Measurements from ENCODE around the gene LMNTD2.
A peak's percentile ranks its signal among the peaks of the same experiment; 100 is the strongest.
"Not testable (repeated sequence)": the region's sequence is repeated elsewhere in the genome, so short reads cannot be mapped to it uniquely, and the experiment has no call there.

The LMNTD2 gene

GRCh38 chr11:589798-590197, 29.3 kb upstream of the LMNTD2 start:
- no peak for DNase-seq (ENCODE audit: insufficient read length, low spot score)
- FAIRE-seq, result no peak

- DNase-seq (ENCODE audit: insufficient read length, low spot score) (peak; percentile 43), FAIRE-seq (no peak)
Measured at GRCh38 chr11:587978-588380, 27.4 kb upstream of the LMNTD2 start.

DNA sequence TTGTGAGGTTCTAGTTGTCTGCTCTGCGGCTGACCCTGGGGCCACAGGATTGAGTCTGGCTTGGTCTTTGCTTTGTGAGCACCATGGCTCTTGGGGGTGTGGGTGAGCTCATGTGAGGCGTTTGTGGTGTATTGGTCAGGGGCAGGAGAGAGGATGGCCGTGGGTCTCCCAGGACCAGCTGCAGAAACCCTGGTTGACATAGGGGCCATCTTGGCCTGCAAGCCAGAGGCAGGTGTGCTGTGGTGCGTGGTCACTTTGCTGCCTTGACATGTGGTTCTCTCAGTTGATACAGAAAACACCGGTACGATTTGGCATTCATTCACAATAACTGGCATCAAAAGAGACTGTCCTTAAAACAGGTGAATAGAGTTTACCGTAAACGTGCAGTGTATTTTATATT, 27.0 kb upstream of the LMNTD2 start:
- no peak for FAIRE-seq
- DNase-seq (ENCODE audit: insufficient read length, low spot score), result no peak

DNA sequence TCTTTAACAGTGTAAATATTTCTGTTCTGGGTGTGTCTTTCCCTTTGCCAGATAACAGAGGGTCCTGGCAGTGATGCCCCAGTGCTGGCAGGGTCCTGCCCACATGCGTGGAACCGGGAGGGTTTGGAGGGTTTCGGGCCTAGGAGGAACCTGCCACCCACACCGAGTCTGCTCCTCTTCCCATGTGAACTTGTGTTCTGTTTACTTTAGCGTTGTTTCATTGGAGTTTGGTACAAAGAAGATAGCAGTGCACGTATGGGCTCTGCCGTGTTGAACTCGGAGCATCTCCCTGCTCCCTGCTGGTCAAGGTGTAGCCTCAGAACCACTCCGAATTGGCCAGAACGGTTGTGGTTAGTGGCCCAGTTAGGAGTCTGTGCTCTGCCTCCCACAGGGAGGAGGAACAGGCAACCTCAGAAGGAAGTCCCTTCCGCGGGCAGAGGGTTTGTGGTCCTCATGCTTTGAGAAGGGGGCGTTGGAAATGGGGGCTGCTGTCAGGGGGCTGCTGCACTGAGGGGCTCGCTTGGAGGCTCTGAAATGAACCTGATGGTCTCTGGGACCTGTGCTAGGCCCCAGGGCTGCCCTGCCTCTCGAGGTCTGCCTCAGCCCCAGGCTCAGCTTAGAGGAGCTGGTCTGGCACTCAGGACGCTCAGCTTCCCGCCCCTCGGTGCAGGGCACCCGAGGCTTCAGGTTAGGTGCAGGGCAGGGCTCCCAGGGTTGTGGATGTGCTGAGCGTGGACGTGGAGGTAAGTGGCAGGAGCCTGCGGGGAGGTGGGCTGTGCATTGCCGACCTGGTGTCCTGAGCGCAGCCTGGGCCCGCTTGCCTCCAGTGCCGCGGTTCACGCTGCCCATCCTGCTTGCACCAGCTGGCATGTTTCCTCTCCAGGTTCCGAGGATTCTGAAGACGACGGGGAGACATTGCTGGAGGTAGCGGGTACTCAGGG, 26.1 kb upstream of the LMNTD2 start:
- FAIRE-seq, result no peak
- DNase-seq (ENCODE audit: insufficient read length, low spot score), result no peak

DNA sequence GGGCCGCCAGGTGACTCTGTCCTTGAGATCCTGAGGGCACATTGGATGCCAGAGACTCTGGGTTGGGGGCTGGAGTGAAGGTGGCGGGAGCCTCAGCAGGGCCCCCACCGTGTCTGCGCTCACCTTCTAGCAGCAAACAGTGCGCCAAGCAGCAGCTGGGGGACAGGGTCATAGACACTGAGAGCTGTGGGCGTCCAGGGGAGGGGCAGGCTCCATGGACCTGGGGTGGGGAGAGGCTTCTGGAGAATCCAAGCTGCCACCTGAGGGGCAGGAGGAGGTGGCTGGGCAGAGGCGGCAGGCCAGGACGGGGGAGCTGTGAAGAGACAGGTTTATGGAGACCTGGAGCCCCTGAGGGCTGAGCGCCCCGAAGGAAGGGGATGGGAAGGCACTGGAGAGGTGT, 23.7 kb upstream of the LMNTD2 start:
- DNase-seq (ENCODE audit: insufficient read length, low spot score), result no peak
- no peak for FAIRE-seq

DNA sequence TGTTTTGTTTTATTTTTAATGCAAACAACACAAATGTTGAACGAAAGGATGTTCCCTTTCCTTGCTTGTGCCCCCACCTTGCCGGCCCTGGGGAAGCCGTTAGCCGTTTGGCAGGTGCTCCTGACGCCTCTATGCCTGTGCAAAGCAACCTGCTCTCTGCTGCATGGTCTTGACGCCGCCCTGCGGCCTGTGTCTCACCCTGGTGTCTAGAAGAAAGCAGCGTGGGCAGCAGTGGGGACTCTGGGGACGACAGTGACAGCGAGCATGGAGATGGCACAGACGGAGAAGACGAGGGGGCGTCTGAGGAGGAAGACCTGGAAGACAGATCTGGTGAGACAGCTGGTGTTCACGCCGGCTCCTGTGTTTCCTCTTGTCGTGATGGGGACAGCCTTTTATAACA, 21.2 kb upstream of the LMNTD2 start:
- DNase-seq (ENCODE audit: insufficient read length, low spot score), result no peak
- no peak for FAIRE-seq

GRCh38 chr11:581342-581741, 20.8 kb upstream of the LMNTD2 start:
- FAIRE-seq (no peak), DNase-seq (ENCODE audit: insufficient read length, low spot score) (no peak)

- DNase-seq (ENCODE audit: insufficient read length, low spot score) (no peak), FAIRE-seq (no peak)
Measured at GRCh38 chr11:579830-580601, 19.5 kb upstream of the LMNTD2 start.

- DNase-seq (ENCODE audit: insufficient read length, low spot score) (no peak), FAIRE-seq (no peak)
Measured at GRCh38 chr11:578276-579035, 17.9 kb upstream of the LMNTD2 start.

DNA sequence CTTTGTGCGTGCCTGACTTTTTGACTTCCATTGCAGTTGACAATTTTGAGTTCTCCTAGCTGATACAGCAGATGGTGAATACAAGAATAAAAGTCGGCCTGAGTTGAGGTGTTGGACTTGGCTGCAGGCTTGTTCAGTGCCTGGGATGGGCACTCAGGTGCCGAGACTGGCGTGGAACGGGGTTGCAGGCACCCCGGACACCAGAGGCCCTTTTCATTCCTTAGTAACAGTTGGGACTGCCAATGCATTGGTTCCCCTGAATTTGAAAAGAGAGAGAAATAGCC, 17.0 kb upstream of the LMNTD2 start:
- FAIRE-seq (no peak), DNase-seq (ENCODE audit: insufficient read length, low spot score) (no peak)

GRCh38 chr11:576811-577610, 16.5 kb upstream of the LMNTD2 start:
- FAIRE-seq (peak; percentile 63), DNase-seq (ENCODE audit: insufficient read length, low spot score) (no peak)

DNA sequence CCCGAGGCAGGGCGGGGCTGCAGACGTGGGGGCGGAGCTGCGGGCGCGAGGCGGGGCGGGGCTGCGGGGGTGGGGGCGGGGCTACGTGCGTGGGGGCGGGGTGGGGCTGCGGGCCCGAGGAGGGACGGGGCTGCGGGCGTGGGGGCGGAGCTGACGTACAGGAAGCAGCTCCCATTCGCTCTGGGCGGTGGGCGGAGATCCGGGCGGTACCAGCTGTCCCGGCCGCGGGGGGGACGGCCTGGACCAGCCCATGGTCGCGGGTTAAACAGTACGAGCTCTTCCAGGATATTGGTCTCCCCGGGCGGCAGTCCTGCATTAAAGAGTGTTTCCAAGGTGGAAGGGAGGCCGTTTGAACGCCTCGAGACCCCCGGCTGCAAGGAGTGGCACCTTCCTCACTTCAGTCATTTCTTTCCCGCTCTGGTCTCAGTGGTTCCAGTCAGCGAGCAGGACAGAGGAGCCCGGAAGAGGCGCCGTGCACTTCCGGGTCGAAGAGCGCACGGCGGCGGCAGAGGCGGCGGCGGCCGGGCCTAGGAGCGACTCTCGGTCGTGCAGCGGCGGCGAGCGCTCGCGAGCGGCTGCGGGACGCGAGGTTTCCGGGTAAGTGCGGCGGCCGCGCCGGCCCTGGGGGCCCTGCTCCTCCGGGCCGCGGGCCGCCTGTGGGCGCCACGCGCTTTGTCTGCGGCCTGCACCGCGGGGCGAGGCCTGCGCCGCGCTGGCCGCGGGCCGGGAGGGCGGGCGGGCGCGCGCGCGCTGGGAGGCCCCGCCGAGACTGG, 15.6 kb upstream of the LMNTD2 start, which contains the start of gene PHRF1:
TSS of gene PHRF1 (plus strand) at position 475 of the 773 bp plus-strand sequence. CDS start 5,043 bp downstream, outside the sequence.
- DNase-seq (ENCODE audit: insufficient read length, low spot score) (peak; percentile 98), FAIRE-seq (peak; percentile 98)

- FAIRE-seq (no peak), DNase-seq (ENCODE audit: insufficient read length, low spot score) (peak; percentile 65)
Measured at GRCh38 chr11:575313-575995, 14.9 kb upstream of the LMNTD2 start.

DNA sequence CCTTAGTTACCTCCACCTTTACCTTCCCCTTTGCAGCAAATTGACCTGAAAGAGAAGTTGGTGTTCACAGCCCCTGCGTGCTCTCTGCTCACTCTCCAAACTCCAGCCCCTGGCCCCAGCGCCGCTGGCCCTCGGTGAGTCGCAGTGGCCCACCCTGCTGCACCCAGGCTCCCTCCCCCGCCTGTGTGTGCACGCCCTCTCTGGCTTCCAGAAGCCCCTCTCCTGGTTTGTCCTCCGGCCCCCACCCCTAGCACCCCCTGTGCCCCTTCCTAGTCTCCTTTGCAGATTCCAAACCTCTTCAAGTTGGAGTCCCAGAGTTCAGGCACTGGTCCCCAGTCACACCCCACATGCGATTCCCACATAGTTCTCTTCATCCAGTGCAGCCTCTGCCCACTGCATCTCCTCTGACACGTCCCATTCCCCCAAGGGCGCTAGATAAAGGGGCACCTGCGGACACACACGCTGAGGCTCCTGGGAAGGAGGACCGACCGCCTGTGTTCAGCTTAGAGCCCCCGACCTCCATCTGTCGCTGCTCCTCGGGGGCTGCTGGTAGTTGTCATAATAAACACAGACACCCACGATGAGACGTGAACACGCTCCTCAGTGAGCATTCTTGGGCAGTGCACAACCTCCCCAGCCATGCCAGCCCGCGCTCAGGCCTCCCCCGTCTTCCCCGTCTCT, 14.2 kb upstream of the LMNTD2 start:
- FAIRE-seq (peak; percentile 9), DNase-seq (ENCODE audit: insufficient read length, low spot score) (no peak)

- not testable (repeated sequence) for FAIRE-seq; DNase-seq (ENCODE audit: insufficient read length, low spot score)
Measured at GRCh38 chr11:574031-574570, 13.6 kb upstream of the LMNTD2 start.

GRCh38 chr11:573146-573759, 12.7 kb upstream of the LMNTD2 start:
- FAIRE-seq, result no peak

GRCh38 chr11:571802-572185, 11.3 kb upstream of the LMNTD2 start:
- FAIRE-seq, result no peak
- no peak for DNase-seq (ENCODE audit: insufficient read length, low spot score)

More at GRCh38 chr11:573146-573759, 12.7 kb upstream of the LMNTD2 start:
- no peak for DNase-seq (ENCODE audit: insufficient read length, low spot score)

All from HTR-8/SVneo (cell line).